Uterus (tissue), 4 donors: ENCODE data around the gene PRRT3. TPM values are rescaled to one million over a fixed set of nuclear protein-coding genes. Genes with fewer than 3 reads are reported as not detected.

Experiments used
- DNase-seq, 2 donors: peaks; one replicate each; pipeline ENCODE4 v3.0.0-alpha.2; 2019 to 2020
- H3K27ac ChIP-seq, 2 donors: fragments of 200-600 bp; sonication (generic); 1 replicate in 1 of 2; 2 replicates in 1 of 2; pipeline ENCODE4 v1.5.1; 2016 to 2018
- H3K27me3 ChIP-seq, 2 donors: fragments of 200-600 bp; sonication (generic); one replicate each; pipeline ENCODE4 v1.5.1; 2018 to 2019; ENCODE audit warnings: control low read depth in 1 of 2
- H3K36me3 ChIP-seq, 2 donors: fragments of 200-600 bp; sonication (generic); one replicate each; pipeline ENCODE4 v1.5.1; 2019; ENCODE audit warnings: control low read depth in 1 of 2
- H3K4me1 ChIP-seq, 2 donors: fragments of 200-600 bp; sonication (generic); one replicate each; pipeline ENCODE4 v1.5.1; 2018 to 2019; ENCODE audit warnings: control low read depth in 1 of 2
- H3K4me3 ChIP-seq, 2 donors: fragments of 200-600 bp; sonication (generic); 1 replicate in 1 of 2; 2 replicates in 1 of 2; pipeline ENCODE4 v1.5.1; 2018 to 2019; ENCODE audit warnings: mild to moderate bottlenecking in 1 of 2
- H3K9me3 ChIP-seq, 2 donors: fragments of 200-600 bp; sonication (generic); one replicate each; pipeline ENCODE4 v1.5.1; 2019; ENCODE audit warnings: control low read depth in 1 of 2
- CTCF ChIP-seq, 4 experiments: fragments of 200-600 bp in 2 of 4; fragments of 450-650 bp in 2 of 4; sonication (generic) in 2 of 4; IDR thresholded peaks; one replicate each; pipeline ENCODE4 v1.5.1; 2016 to 2019; ENCODE audit warnings: antibody characterized with exemption in 4 of 4, mild to moderate bottlenecking in 2 of 4, moderate library complexity in 1 of 4
- POLR2A ChIP-seq, 2 donors: fragments of 450-650 bp; IDR thresholded peaks; one replicate each; pipeline ENCODE4 v1.6.1; 2016; ENCODE audit warnings: antibody characterized with exemption in 2 of 2, mild to moderate bottlenecking in 1 of 2, moderate library complexity in 1 of 2
- intact Hi-C: fragments of 100-400 bp; cut with DNase I; formaldehyde crosslinking; loops from one replicate; pipeline ENCODE4 v1.15.1; 2023; ENCODE audit warnings: low total_unique reads
- total RNA-seq, 4 donors: library from RNA; depleted of rRNA in 3 of 4; stranded (reverse); fragments of >200 nt in 3 of 4; gene quantifications; one replicate each; pipeline versions ENCODE4 v1.1.0 to v1.2.4, GENCODE V29; 2014 to 2023
- donor health status: DM: yes; HTN: yes; CAD: no.

Gene PRRT3
- total RNA-seq, 4 donors from 2014 or later = 0.51 to 8.2 (median 2.2) TPM

- intact Hi-C loops = no loop called here
- peak overlapping the region in 1 of 2 donors; percentile 74 for H3K27ac ChIP-seq
- H3K36me3 ChIP-seq = no peaks in the 10 kb centered on the region
These were observed 26.6 kb upstream of the PRRT3 start for GRCh38 chr3:9978710-9979305.

GRCh38 chr3:9976721-9977709, 24.8 kb upstream of the PRRT3 start:
- Histone ChIP-seq H3K4me1 (peaks cover 0 to 9% of the 10 kb centered on the region in 2 donors), H3K4me3 (no peak overlapping the region), H3K27me3 (no peaks in the 10 kb centered on the region), H3K27ac (peak overlapping the region; percentile 72 to 74), H3K9me3 (no peaks in the 10 kb centered on the region), H3K36me3 (no peaks in the 10 kb centered on the region)
- TF ChIP-seq POLR2A (IDR thresholded peaks at IDR 0.05) = peak in 1 of 2 donors; percentile 12
- TF ChIP-seq CTCF (IDR thresholded peaks at IDR 0.05) = no peak
- peak; percentile 72 to 87 for DNase-seq
- intact Hi-C loops = no loop called here

More at GRCh38 chr3:9978710-9979305, 26.6 kb upstream of the PRRT3 start:
- H3K27me3 ChIP-seq = no peaks in the 10 kb centered on the region
- H3K9me3 ChIP-seq = no peaks in the 10 kb centered on the region
- no peak for DNase-seq
- H3K4me1 ChIP-seq = peaks cover 0 to 9% of the 10 kb centered on the region in 2 donors
- no peak overlapping the region for H3K4me3 ChIP-seq
- TF ChIP-seq POLR2A (IDR thresholded peaks at IDR 0.05) (no peak), CTCF (IDR thresholded peaks at IDR 0.05) (no peak)

GRCh38 chr3:9970020-9970652, 17.9 kb upstream of the PRRT3 start:
- intact Hi-C loops = no loop called here
- H3K4me1 ChIP-seq = no peaks in the 10 kb centered on the region
- H3K36me3 ChIP-seq = no peaks in the 10 kb centered on the region
- no peak for DNase-seq
- H3K9me3 ChIP-seq = no peaks in the 10 kb centered on the region
- TF ChIP-seq POLR2A (IDR thresholded peaks at IDR 0.05) (no peak), CTCF (IDR thresholded peaks at IDR 0.05) (no peak)
- no peaks in the 10 kb centered on the region for H3K27me3 ChIP-seq
- H3K27ac ChIP-seq = no peak overlapping the region
- H3K4me3 ChIP-seq = no peak overlapping the region

- Histone ChIP-seq H3K4me1 (no peaks in the 10 kb centered on the region), H3K27ac (no peak overlapping the region), H3K9me3 (no peaks in the 10 kb centered on the region), H3K27me3 (no peaks in the 10 kb centered on the region), H3K4me3 (no peak overlapping the region), H3K36me3 (no peaks in the 10 kb centered on the region)
- no peak for DNase-seq
- intact Hi-C loops = no loop called here
- no peak for TF ChIP-seq POLR2A (IDR thresholded peaks at IDR 0.05)
- no peak for TF ChIP-seq CTCF (IDR thresholded peaks at IDR 0.05)
These were observed 17.4 kb upstream of the PRRT3 start for GRCh38 chr3:9969632-9970019.
